GM21786 (cell line): ENCODE measurements around the gene PCNX2.

Experiments used
- ATAC-seq: cut with Tn5 transposase; IDR thresholded peaks from one replicate; pipeline ENCODE4 v1.9.1; 2021; ENCODE audit not compliant: unreplicated experiment

Gene PCNX2

GRCh38 chr1:233268389-233269022, 27.0 kb downstream of the PCNX2 start:
- ATAC-seq = no peak

GRCh38 chr1:233261695-233262094, 33.8 kb downstream of the PCNX2 start:
- ATAC-seq = peak; percentile 20

GRCh38 chr1:233261206-233261605, 34.3 kb downstream of the PCNX2 start:
- peak; percentile 94 for ATAC-seq

GRCh38 chr1:233257786-233258185, 37.7 kb downstream of the PCNX2 start:
- no peak for ATAC-seq

- no peak for ATAC-seq
Measured at GRCh38 chr1:233256789-233257188, 38.7 kb downstream of the PCNX2 start.

GRCh38 chr1:233256191-233256590, 39.3 kb downstream of the PCNX2 start:
- ATAC-seq = no peak

- no peak for ATAC-seq
Measured at GRCh38 chr1:233255145-233255544, 40.4 kb downstream of the PCNX2 start.

GRCh38 chr1:233253832-233254331, 41.6 kb downstream of the PCNX2 start:
- ATAC-seq = no peak

- no peak for ATAC-seq
Measured at GRCh38 chr1:233253231-233253831, 42.2 kb downstream of the PCNX2 start.

GRCh38 chr1:233252441-233252840, 43.1 kb downstream of the PCNX2 start:
- no peak for ATAC-seq

GRCh38 chr1:233251201-233251720, 44.3 kb downstream of the PCNX2 start:
- no peak for ATAC-seq

- no peak for ATAC-seq
Measured at GRCh38 chr1:233248014-233248413, 47.5 kb downstream of the PCNX2 start.

- ATAC-seq = no peak
Measured at GRCh38 chr1:233246965-233247364, 48.6 kb downstream of the PCNX2 start.

GRCh38 chr1:233245191-233245765, 50.2 kb downstream of the PCNX2 start:
- ATAC-seq = no peak

- ATAC-seq = no peak
Measured at GRCh38 chr1:233244183-233244582, 51.3 kb downstream of the PCNX2 start.

GRCh38 chr1:233242827-233243483, 52.6 kb downstream of the PCNX2 start:
- no peak for ATAC-seq

GRCh38 chr1:233241759-233242158, 53.8 kb downstream of the PCNX2 start:
- ATAC-seq = no peak

- no peak for ATAC-seq
Measured at GRCh38 chr1:233240829-233241682, 54.5 kb downstream of the PCNX2 start.

- ATAC-seq = no peak
Measured at GRCh38 chr1:233240371-233240770, 55.2 kb downstream of the PCNX2 start.

GRCh38 chr1:233238884-233239431, 56.6 kb downstream of the PCNX2 start:
- no peak for ATAC-seq
